NCI-H510A treated with DMSO at 0.1 percent for 48 hours (cell line): Measurements from ENCODE around the gene DAB2IP.

ENCODE experiments used
- DNase-seq: peaks from one replicate; lab custom pipeline; 2025; lab: John Stamatoyannopoulos, UW

DAB2IP gene

GRCh38 chr9:121626012-121626411 lies 25.4 kb upstream of the DAB2IP start:
- DNase-seq: no peak

GRCh38 chr9:121627427-121627826 lies 24.0 kb upstream of the DAB2IP start:
- no peak for DNase-seq

GRCh38 chr9:121628401-121628800 lies 23.0 kb upstream of the DAB2IP start:
- no peak for DNase-seq

- no peak for DNase-seq
Measured at GRCh38 chr9:121631115-121631514, 20.3 kb upstream of the DAB2IP start.

GRCh38 chr9:121631978-121632418 lies 19.4 kb upstream of the DAB2IP start:
- DNase-seq: no peak

- no peak for DNase-seq
Measured at GRCh38 chr9:121633119-121633714, 18.2 kb upstream of the DAB2IP start.

- no peak for DNase-seq
Measured at GRCh38 chr9:121633736-121634135, 17.7 kb upstream of the DAB2IP start.

GRCh38 chr9:121634329-121635261 lies 16.8 kb upstream of the DAB2IP start:
- no peak for DNase-seq

GRCh38 chr9:121635300-121635876 lies 16.0 kb upstream of the DAB2IP start:
- DNase-seq: no peak

GRCh38 chr9:121636341-121636865 lies 15.0 kb upstream of the DAB2IP start:
- DNase-seq: no peak

- DNase-seq: no peak
Measured at GRCh38 chr9:121636978-121637712, 14.3 kb upstream of the DAB2IP start.

- DNase-seq: no peak
Measured at GRCh38 chr9:121637713-121638220, 13.7 kb upstream of the DAB2IP start.

GRCh38 chr9:121638399-121638798 lies 13.0 kb upstream of the DAB2IP start:
- DNase-seq: no peak

GRCh38 chr9:121638901-121639592 lies 12.4 kb upstream of the DAB2IP start:
- no peak for DNase-seq

GRCh38 chr9:121639619-121640018 lies 11.8 kb upstream of the DAB2IP start:
- no peak for DNase-seq

- DNase-seq: peak; percentile 6
Measured at GRCh38 chr9:121640076-121640475, 11.4 kb upstream of the DAB2IP start.

GRCh38 chr9:121640491-121641223 lies 10.8 kb upstream of the DAB2IP start:
- no peak for DNase-seq

- DNase-seq: no peak
Measured at GRCh38 chr9:121641224-121641611, 10.2 kb upstream of the DAB2IP start.

GRCh38 chr9:121642758-121643157 lies 8.7 kb upstream of the DAB2IP start:
- no peak for DNase-seq

GRCh38 chr9:121643473-121643872 lies 8.0 kb upstream of the DAB2IP start:
- DNase-seq: no peak
